Chondrocyte (in vitro differentiated cells): ENCODE results near the gene DMBT1. TPM values are rescaled to one million over a fixed set of nuclear protein-coding genes. Genes with fewer than 3 reads are reported as not detected.

Source experiments
- DNase-seq: peaks from one replicate; pipeline ENCODE4 v3.0.0; 2021; ENCODE audit warnings: mixed read lengths, low spot score
- H3K27ac Mint-ChIP-seq: one replicate; pipeline ENCODE4 v1.8.0; 2021; ENCODE audit warnings: mild to moderate bottlenecking, moderate library complexity, mixed read lengths; ENCODE audit not compliant: unreplicated experiment
- H3K27me3 Mint-ChIP-seq: 2 replicates; pipeline ENCODE4 v1.8.0; 2021; ENCODE audit warnings: low read depth, mixed read lengths
- H3K36me3 Mint-ChIP-seq: 2 replicates; pipeline ENCODE4 v1.8.0; 2021; ENCODE audit warnings: low read depth, mixed read lengths
- H3K4me1 Mint-ChIP-seq: 2 replicates; pipeline ENCODE4 v1.8.0; 2021; ENCODE audit warnings: low read depth, mild to moderate bottlenecking, mixed read lengths
- H3K4me3 Mint-ChIP-seq: one replicate; pipeline ENCODE4 v1.8.0; 2021; ENCODE audit warnings: mild to moderate bottlenecking, moderate library complexity, mixed read lengths; ENCODE audit not compliant: unreplicated experiment
- H3K9me3 Mint-ChIP-seq: 2 replicates; pipeline ENCODE4 v1.8.0; 2021; ENCODE audit warnings: low read depth, mixed read lengths
- CTCF ChIP-seq: fragments of 200-600 bp; sonication (generic); IDR thresholded peaks from 2 replicates; pipeline ENCODE4 v1.5.0; 2021; ENCODE audit warnings: antibody characterized with exemption, mild to moderate bottlenecking, moderate library complexity
- total RNA-seq: library from RNA; stranded (reverse); gene quantifications from 3 replicates; pipeline ENCODE4 v1.2.1, GENCODE V29; 2021

Gene DMBT1
- total RNA-seq, 1 donor from 2014 or later = 0.17 TPM

GRCh38 chr10:122665329-122665860 is 104.8 kb downstream of the DMBT1 start:
- no peak for TF ChIP-seq CTCF
- no peaks in the 10 kb centered on the region for H3K4me1 Mint-ChIP-seq
- no peaks in the 10 kb centered on the region for H3K36me3 Mint-ChIP-seq
- H3K27ac Mint-ChIP-seq = no peak overlapping the region
- no peak for DNase-seq
- H3K9me3 Mint-ChIP-seq = no peaks in the 10 kb centered on the region
- peaks cover 47% of the 10 kb centered on the region for H3K27me3 Mint-ChIP-seq
- H3K4me3 Mint-ChIP-seq = no peak overlapping the region

- Mint-ChIP-seq H3K4me1 (no peaks in the 10 kb centered on the region), H3K27me3 (peaks cover 45% of the 10 kb centered on the region), H3K27ac (no peak overlapping the region), H3K4me3 (no peak overlapping the region), H3K9me3 (no peaks in the 10 kb centered on the region), H3K36me3 (no peaks in the 10 kb centered on the region)
- TF ChIP-seq CTCF = no peak
- DNase-seq = no peak
These were observed 105.4 kb downstream of the DMBT1 start for GRCh38 chr10:122665946-122666345.

- Mint-ChIP-seq H3K27ac (no peak overlapping the region), H3K4me3 (no peak overlapping the region), H3K9me3 (no peaks in the 10 kb centered on the region), H3K4me1 (no peaks in the 10 kb centered on the region), H3K27me3 (peaks cover 48% of the 10 kb centered on the region), H3K36me3 (no peaks in the 10 kb centered on the region)
- no peak for DNase-seq
- no peak for TF ChIP-seq CTCF
These were observed 108.5 kb downstream of the DMBT1 start for GRCh38 chr10:122669045-122669444.

GRCh38 chr10:122669842-122670241 is 109.3 kb downstream of the DMBT1 start:
- Mint-ChIP-seq H3K27me3 (peaks cover 51% of the 10 kb centered on the region), H3K27ac (no peak overlapping the region), H3K9me3 (no peaks in the 10 kb centered on the region), H3K4me3 (no peak overlapping the region), H3K4me1 (no peaks in the 10 kb centered on the region), H3K36me3 (no peaks in the 10 kb centered on the region)
- no peak for TF ChIP-seq CTCF
- DNase-seq = no peak

GRCh38 chr10:122671355-122671754 is 110.8 kb downstream of the DMBT1 start:
- peaks cover 51% of the 10 kb centered on the region for H3K27me3 Mint-ChIP-seq

More at GRCh38 chr10:122671355-122671754, 110.8 kb downstream of the DMBT1 start:
- no peak for DNase-seq
- TF ChIP-seq CTCF = no peak
- Mint-ChIP-seq H3K36me3 (no peaks in the 10 kb centered on the region), H3K4me1 (no peaks in the 10 kb centered on the region), H3K27ac (no peak overlapping the region), H3K9me3 (no peaks in the 10 kb centered on the region), H3K4me3 (no peak overlapping the region)
